Pulmonary artery endothelial cell (primary cell): Measurements from ENCODE around the gene NKX2-4. TPM values are rescaled to one million over a fixed set of nuclear protein-coding genes. Genes with fewer than 3 reads are reported as not detected.
"Not testable (repeated sequence)": the region's sequence is repeated elsewhere in the genome, so short reads cannot be mapped to it uniquely, and the experiment has no call there.

Source experiments
- DNase-seq: peaks from one replicate; pipeline ENCODE4 v3.0.0-alpha.2; 2011; ENCODE audit warnings: low read depth, low spot score
- total RNA-seq: library from RNA; depleted of rRNA; stranded (reverse); fragments of >200 nt; gene quantifications from 2 replicates; pipeline ENCODE4 v1.2.3, GENCODE V29; 2014

Gene NKX2-4
- total RNA-seq: not detected in 2 replicates

DNA sequence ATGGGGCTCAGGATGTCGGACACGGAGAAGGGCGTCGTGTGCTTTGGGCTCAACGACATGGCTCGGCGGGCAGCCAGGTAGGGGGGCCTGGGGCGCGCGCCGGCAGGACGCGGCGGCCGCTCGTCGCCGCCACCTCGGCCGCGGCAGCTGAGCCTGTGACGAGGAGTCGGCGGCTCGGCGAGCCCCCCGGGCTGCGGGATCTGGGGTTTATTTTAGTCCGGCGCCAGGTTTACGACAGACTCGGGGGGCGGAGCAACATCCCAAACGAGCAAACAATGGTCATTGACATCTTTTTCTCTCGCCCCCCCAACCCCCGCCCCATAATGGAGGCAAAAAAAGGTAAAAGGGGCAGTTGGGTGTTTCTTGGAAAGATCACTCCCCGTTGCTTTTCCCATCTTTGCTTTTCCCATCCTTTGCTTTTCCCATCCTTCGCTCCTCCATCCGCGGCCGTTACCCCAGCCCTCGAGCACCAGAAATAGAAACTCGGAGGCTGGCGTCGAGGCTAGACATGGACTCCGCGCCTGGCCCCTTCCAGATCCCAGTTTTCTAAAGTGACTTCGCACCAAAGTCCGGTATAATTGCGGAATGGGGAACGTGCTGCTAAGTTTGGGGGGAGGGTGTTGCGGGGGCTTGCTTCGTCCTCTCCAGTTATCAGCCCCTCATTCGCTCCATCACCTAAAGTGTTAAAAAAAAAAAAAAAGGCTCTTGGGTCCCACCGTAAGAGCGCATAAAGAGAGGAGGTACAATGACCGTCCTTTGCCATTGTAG lies at the start of gene NKX2-4:
TSS of gene NKX2-4 (minus strand) at position 186 of the 768 bp plus-strand sequence. CDS start at position 59, 127 bp downstream.
- DNase-seq: no peak

- no peak for DNase-seq
Measured at GRCh38 chr20:21437816-21438215, 40.5 kb upstream of the NKX2-4 start.

- no peak for DNase-seq
Measured at GRCh38 chr20:21437248-21437647, 39.9 kb upstream of the NKX2-4 start.

DNA sequence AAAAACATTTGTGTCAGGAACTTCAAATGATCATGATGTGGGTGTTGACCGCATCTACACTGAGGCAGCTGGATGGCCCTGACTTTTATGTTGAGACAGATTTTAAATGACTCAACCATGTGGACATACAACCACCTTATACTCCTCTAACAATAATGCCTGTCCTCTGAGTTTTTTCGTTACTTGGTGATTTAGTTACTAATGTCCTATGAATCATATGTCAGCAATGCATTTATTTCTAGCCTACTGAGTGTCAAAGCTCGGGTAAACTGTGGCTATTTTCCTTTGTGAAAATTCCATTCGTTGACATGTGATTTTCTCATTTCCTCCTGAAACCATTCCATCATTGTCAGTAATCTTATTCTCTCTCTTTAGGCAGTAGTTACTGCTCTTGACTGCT lies 38.9 kb upstream of the NKX2-4 start:
- DNase-seq: peak; percentile 39

DNA sequence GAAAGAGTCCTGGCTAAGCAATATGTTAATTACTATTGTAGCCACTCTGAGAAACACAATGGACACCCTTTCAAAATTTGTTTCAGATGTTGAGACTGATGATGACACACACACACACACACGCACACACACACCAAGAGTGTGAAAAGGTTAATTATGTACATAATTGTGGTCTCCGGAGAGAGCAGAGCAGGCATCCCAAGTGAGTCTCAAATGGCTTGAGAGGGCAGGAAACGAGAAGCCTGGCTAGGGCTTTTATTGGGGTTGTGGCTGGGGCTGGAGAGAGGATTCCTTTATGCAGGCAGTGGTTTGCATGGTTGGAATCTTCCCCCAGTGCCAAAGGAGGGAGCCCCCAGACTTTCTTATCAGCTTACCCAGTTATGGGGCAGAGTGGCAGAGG lies 38.2 kb upstream of the NKX2-4 start:
- DNase-seq: no peak

GRCh38 chr20:21433329-21433890 lies 36.1 kb upstream of the NKX2-4 start:
- DNase-seq: no peak

DNA sequence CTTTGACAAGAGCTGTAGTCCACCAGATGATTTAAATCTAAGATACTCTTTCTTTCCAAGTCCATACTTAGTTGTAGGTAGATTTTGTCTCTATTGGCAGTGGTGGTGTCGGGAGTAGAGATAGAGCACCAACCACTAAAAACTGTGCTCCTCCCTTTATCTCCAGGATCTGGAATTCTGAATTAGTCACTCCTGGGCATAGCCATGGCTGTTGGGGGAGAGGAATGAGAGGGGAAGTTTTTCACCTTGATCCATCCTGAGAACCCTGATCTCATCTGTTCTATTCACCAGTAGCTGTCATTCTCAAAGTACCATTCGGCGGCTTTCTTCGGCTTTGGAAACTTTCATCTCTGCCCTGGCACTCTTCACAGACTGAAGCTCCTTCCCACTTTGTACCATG lies 35.6 kb upstream of the NKX2-4 start:
- DNase-seq: no peak

DNA sequence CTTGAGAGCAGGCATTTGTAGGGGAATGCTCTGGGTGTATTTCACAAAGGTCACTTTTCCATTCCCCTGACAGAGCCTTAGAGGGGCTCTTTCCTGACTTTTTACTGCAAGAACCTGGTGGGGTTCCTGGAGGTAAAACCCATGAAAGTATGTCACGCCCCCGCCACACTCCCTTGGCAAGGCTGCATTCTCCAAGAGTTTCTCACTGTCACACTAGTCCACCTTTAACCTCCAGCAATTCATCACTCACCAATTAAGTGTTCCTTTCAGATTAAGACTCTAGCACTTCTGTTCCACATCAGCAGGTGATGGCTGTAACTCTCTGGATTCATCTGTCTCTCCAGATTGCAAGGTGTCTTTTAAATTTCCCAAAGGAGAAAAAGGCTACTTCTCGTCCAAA lies 32.7 kb upstream of the NKX2-4 start:
- DNase-seq: no peak

DNA sequence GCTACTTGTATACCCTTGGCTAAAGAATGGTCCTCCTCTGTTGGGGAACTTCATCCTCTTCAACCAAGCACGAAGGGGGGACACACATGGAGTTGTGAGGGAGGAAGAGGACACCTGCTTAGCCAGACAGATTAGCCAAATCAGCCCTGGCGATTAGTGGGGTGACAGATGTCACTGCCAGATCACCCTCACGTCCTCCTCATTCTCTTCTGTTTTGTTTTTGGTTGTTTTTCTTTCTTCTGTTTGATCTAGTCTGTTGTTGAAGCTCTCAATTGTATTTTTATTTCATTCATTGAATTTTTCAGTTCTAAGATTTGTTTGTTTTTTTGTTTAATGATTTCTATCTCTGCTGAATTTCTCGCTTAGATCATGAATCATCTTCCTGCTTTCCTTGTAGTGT lies 27.5 kb upstream of the NKX2-4 start:
- DNase-seq: no peak

- not testable (repeated sequence) for DNase-seq
Measured at GRCh38 chr20:21423712-21424111, 26.4 kb upstream of the NKX2-4 start.

DNA sequence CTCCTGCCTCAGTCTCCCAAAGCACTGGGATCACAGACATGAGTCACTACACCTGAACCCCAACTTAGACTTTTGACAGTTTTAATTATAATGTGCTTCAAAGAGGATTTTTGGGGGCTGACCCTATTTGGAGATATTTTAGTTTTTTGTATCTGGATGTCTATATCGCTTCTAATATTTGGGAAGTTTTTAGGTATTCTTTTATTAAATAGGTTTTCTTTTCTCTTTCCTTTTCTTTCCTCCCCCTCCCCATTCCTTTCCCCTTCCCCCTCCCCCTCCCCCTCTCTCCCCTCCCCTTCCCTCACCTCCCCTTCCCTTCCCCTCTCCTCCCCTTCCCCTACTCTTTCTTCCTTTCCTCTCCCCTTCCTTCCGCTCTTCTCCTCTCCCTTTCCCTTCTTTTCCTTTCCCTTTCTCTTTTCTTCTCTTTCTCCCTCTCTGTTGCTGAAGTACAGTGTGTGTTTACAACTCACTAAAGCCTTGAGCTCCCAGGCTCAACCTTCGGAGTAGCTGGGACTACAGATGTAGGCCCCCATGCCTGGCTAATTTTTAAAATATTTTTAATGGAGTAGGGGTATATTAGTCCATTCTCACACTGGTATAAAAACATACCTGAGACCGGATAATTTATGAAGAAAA lies 24.4 kb upstream of the NKX2-4 start:
- DNase-seq: no peak

DNA sequence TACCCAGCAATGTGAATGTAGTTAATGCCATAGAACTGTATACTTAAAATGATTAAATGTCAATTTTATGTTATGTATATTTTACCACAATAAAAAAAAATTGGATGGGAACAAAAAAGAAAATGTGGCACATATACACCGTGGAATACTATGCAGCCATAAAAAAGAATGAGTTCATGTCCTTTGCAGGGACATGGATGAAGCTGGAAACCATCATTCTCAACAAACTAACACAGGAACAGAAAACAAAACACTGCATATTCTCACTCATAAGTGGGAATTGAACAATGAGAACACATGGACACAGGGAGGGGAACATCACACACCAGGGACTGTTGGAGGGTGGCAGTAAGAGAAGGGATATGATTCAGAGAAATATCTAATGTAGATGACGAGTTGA lies 21.8 kb upstream of the NKX2-4 start:
- DNase-seq: not testable (repeated sequence)

DNA sequence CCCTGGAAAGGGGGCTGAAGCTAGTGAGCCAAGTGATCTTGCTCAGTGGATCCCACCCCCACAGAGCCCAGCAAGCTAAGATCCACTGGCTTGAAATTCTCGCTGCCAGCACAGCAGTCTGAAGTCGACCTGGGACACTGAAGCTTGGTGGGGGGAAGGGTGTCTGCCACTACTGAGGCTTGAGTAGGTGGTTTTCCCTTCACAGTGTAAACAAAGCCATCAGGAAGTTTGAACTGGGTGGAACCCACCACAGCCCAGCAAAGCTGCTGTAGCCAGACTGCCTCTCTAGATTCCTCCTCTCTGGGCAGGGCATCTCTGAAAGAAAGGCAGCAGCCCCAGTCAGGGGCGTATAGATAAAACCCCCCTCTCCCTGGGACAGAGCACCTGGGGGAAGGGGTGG lies 16.7 kb upstream of the NKX2-4 start:
- not testable (repeated sequence) for DNase-seq

GRCh38 chr20:21411725-21412124 lies 14.4 kb upstream of the NKX2-4 start:
- no peak for DNase-seq

DNA sequence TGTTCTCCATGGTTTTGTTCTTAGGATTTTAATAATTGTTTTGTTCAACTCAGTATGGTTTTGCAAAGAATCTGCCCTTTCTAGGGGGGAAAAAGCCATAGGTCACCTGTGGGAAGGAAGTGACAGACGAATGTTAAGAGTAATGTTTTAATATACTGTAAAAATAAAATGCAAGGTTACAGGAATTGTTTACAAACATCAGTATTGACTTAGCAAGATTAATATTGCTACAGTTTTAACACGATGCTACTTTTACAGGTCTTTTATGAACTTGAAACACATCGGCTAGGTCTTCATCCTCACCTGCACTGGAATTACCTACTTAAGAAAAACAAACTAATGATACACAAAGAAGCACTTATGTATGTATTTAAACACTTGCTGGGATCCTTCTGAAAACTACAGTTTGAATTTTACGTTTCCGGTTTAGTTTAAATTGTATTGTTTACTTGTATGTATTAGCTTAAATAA lies 1.7 kb upstream of the NKX2-4 start:
- no peak for DNase-seq

GRCh38 chr20:21398109-21399004 lies 1.0 kb upstream of the NKX2-4 start:
- no peak for DNase-seq

- no peak for DNase-seq
Measured at GRCh38 chr20:21396599-21397340, 556 bp downstream of the NKX2-4 start.

GRCh38 chr20:21395666-21396598 lies 1.4 kb downstream of the NKX2-4 start:
- no peak for DNase-seq

DNA sequence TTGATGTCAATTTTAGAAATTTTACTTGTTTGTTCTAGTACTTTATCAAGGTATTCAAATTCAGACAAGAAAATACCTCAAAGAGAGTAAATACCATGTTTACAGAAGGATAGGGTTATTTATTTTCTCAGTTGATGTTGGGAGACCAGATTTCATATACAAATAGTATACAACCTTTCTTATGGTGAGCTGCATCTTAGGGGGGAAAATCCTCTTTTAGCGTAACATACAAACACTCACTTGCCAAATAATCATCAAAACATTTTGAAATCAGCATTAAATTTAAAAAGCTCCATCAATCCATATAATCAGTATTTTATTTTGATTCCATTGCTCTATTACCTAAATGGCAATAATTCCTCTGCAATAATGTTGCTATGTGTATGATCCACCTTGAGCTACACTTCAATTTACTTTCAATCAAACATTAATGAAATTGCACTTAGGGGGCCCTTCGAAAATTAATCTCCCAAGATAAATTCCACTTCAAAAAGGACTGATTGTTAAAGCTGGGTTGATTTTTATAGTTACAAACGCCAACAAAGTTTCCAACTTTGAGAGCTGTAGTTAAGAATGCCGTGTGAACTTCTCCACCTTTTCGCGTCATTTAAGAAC lies 2.2 kb downstream of the NKX2-4 start:
- no peak for DNase-seq
